ENCODE results near the gene ZFYVE28. TPM values are rescaled to one million over a fixed set of nuclear protein-coding genes. Genes with fewer than 3 reads are reported as not detected.

Gene ZFYVE28
- total RNA-seq, 1 donor from 2014 or later = 2.0 TPM

DNA sequence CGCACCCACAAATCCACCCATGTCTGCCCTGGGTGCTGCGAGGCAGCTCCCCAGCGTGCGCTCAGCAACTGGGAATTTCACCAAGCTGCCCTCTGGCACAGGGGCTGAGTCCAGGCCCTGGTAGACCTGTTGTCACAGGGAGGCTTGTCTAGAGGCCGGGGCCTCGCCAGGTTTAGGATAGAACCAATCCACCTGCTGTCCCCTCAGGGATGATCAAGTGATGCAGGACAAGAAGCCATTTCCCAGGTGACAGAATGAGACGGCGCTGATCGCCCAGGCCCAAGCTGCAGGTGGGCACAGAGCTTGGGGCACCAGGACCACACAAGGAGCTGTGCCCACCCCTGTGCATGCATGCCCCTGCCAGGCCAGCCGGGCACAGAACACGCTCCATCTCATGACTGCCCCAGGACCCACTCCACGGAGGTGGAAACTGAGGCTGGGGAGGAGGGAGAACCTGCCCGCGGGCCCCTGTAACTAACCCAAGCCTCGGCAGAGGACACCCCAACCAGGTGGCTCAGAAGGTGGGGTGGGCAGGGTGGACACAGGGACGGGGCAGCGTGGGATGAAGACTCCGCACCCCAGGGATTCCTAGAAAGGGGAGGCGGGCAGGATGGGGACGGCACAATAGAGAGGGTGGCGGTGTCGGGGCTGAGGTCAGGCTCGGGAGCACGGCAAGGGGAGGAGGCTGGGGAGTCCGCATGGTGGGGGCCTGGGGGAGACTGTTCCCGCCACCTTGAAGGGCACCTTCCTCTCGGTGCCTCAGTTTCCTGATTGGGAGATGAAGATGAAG lies 78.0 kb downstream of the ZFYVE28 start:
- Histone ChIP-seq H3K27me3 (ENCODE audit: control insufficient read depth, insufficient read depth, low read length) (peaks cover 4% of the 10 kb centered on the region), H3K4me3 (ENCODE audit: low read depth, low read length) (no peak overlapping the region), H3K36me3 (ENCODE audit: control insufficient read depth, insufficient read depth, low read length) (no peaks in the 10 kb centered on the region)
- DNase-seq (ENCODE audit: low read depth) = no peak
- TF ChIP-seq, protein P1, sequence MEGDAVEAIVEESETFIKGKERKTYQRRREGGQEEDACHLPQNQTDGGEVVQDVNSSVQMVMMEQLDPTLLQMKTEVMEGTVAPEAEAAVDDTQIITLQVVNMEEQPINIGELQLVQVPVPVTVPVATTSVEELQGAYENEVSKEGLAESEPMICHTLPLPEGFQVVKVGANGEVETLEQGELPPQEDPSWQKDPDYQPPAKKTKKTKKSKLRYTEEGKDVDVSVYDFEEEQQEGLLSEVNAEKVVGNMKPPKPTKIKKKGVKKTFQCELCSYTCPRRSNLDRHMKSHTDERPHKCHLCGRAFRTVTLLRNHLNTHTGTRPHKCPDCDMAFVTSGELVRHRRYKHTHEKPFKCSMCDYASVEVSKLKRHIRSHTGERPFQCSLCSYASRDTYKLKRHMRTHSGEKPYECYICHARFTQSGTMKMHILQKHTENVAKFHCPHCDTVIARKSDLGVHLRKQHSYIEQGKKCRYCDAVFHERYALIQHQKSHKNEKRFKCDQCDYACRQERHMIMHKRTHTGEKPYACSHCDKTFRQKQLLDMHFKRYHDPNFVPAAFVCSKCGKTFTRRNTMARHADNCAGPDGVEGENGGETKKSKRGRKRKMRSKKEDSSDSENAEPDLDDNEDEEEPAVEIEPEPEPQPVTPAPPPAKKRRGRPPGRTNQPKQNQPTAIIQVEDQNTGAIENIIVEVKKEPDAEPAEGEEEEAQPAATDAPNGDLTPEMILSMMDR (IDR thresholded peaks at IDR 0.05; ENCODE audit: insufficient read depth, low read length, poor library complexity, severe bottlenecking) = no peak

DNA sequence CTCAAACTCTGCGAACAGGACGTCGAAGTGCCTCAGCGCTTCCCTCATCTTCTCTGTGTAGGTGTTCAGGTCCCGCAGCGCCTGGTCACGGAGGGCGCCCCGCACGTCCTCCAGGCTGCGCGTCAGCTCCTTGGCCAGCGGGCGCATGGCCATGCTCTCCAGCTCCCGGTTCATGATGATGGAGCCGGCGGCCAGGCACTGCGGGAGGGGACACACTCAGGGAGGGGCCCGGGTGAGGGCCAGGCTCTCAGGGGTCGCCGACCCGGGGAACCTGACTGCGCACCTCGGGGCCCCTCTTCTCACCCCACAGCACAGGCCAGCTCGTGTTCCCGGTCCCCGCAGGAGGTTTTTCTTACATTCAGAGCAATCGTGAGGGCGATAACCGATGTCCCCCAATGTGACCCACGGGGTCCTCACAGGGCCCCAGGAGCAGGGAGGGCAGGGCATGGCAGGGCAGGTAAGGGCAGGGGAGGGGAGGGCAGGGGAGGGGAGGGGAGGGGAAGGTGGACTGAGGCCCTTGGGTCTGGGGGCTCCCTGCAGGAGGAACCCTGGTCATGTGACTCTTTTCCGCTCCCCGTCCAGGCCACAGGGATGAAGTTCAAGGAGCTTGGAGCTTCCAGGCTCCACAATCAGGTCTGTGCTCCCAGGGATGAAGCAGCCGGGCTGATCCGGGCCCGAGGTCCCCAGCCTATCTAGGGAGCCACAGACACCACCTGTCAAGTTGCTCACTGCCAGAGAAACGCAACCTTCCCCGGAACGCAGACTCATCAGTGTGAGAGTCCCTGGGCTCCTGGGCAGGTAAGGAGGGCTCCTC lies 78.8 kb downstream of the ZFYVE28 start:
- Histone ChIP-seq H3K27me3 (ENCODE audit: control insufficient read depth, insufficient read depth, low read length) (peaks cover 4% of the 10 kb centered on the region), H3K36me3 (ENCODE audit: control insufficient read depth, insufficient read depth, low read length) (no peaks in the 10 kb centered on the region), H3K4me3 (ENCODE audit: low read depth, low read length) (no peak overlapping the region)
- DNase-seq (ENCODE audit: low read depth) = no peak
- TF ChIP-seq, protein P1 (IDR thresholded peaks at IDR 0.05; ENCODE audit: insufficient read depth, low read length, poor library complexity, severe bottlenecking) = no peak

DNA sequence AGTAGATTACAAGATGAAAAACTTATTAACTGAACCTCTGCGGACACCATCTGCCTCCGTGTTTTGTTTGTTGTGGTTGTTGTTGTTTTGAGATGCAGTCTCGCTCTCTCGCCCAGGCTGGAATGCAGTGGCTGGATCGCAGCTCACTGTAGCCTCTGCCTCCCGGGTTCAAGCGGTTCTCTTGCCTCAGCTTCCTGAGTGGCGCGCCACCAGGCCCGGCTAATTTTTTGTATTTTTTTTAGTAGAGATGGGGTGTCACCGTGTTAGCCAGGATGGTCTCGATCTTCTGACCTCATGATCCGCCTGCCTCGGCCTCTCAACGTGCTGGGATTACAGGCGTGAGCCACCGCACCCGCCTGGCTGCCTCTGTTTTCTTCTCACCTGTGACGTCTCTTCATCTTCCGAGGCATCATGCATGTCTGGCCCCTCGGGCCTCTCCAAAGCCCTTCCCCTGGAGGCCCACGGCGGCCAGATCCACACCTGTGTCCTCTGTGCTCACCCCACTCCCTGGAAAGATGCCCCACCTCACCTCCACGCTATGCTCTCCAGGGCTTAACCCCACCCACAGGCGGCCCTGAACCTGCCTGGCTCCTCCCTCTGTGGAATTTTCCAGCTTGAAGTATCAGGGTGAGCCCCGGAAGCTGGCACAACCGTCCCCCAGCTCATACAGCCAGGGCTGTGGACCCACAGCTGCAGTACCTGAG lies 79.5 kb downstream of the ZFYVE28 start:
- H3K27me3 ChIP-seq (ENCODE audit: control insufficient read depth, insufficient read depth, low read length) = peaks cover 4% of the 10 kb centered on the region
- TF ChIP-seq, protein P1 (IDR thresholded peaks at IDR 0.05; ENCODE audit: insufficient read depth, low read length, poor library complexity, severe bottlenecking) = no peak
- no peak for DNase-seq (ENCODE audit: low read depth)
- no peaks in the 10 kb centered on the region for H3K36me3 ChIP-seq (ENCODE audit: control insufficient read depth, insufficient read depth, low read length)
- no peak overlapping the region for H3K4me3 ChIP-seq (ENCODE audit: low read depth, low read length)

DNA sequence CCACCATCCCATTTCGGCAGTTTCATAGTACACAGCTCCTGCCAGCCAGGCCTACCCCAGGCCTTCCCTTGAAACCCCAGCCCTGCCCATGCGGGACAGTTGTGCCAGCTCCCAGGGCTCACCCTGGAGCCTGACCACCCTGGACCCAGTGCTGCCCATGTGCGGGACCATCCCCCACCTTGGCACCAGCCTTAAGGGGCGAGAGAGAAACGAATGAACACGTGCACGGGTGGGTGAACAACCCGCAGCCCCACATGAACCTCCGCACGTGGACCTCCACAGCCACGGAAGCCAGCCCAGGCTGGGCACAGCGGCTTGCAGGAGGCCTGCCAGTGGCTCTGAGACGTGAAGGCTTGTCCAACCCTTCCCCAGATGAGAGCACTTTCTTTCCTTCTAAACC lies 80.5 kb downstream of the ZFYVE28 start:
- H3K27me3 ChIP-seq (ENCODE audit: control insufficient read depth, insufficient read depth, low read length) = peaks cover 4% of the 10 kb centered on the region
- TF ChIP-seq, protein P1 (IDR thresholded peaks at IDR 0.05; ENCODE audit: insufficient read depth, low read length, poor library complexity, severe bottlenecking) = no peak
- no peak for DNase-seq (ENCODE audit: low read depth)
- no peaks in the 10 kb centered on the region for H3K36me3 ChIP-seq (ENCODE audit: control insufficient read depth, insufficient read depth, low read length)
- H3K4me3 ChIP-seq (ENCODE audit: low read depth, low read length) = no peak overlapping the region

DNA sequence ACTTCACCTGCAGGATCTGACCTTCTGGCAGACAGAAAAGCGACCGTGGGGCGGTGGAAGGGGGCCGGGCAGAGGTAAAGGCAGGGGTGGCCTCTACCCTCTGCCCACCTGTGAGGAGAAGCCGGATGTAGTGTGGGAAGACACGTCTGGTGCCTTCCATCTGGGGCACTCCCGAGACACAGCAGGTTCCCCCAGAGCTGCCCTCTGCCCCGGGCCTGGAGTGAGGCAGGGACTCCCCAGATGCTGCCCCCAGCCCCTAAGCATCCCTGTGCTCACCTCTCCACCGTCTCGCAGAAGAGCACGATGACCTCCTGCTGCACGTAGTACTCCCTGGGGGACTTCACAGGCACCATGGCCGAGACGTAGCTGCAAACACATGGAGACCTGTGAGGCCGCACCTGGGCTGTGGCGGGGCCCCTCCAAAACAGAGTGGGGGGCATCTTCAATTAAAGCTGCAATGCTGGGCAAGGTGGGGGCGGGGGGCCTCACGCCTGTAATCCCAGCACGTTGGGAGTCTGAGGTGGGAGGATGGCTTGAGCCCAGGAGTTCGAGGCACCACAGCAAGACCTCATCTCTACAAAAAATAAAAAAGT lies 81.2 kb downstream of the ZFYVE28 start:
- Histone ChIP-seq H3K4me3 (ENCODE audit: low read depth, low read length) (no peak overlapping the region), H3K36me3 (ENCODE audit: control insufficient read depth, insufficient read depth, low read length) (no peaks in the 10 kb centered on the region), H3K27me3 (ENCODE audit: control insufficient read depth, insufficient read depth, low read length) (peaks cover 4% of the 10 kb centered on the region)
- TF ChIP-seq, protein P1 (IDR thresholded peaks at IDR 0.05; ENCODE audit: insufficient read depth, low read length, poor library complexity, severe bottlenecking) = no peak
- DNase-seq (ENCODE audit: low read depth) = no peak

Measured in kidney epithelial cell (primary cell).